Measurements from ENCODE around the gene PODXL.
A peak's percentile ranks its signal among the peaks of the same experiment; 100 is the strongest.
"Not testable (repeated sequence)": the region's sequence is repeated elsewhere in the genome, so short reads cannot be mapped to it uniquely, and the experiment has no call there.

The PODXL gene

GRCh38 chr7:131511071-131511470 is 45.4 kb downstream of the PODXL start:
- Mint-ChIP-seq H3K36me3 (ENCODE audit: insufficient read depth) (peaks cover 3% of the 10 kb centered on the region), H3K27ac (ENCODE audit: low read depth) (no peak overlapping the region), H3K4me3 (no peak overlapping the region), H3K4me1 (peaks cover 20% of the 10 kb centered on the region), H3K9me3 (no peaks in the 10 kb centered on the region), H3K27me3 (peaks cover 18% of the 10 kb centered on the region)
- no peak for ATAC-seq (replicated peaks; ENCODE audit: extremely low read depth, poor library complexity, severe bottlenecking)
- DNase-seq (ENCODE audit: low spot score in 2 of 2) = no peak

DNA sequence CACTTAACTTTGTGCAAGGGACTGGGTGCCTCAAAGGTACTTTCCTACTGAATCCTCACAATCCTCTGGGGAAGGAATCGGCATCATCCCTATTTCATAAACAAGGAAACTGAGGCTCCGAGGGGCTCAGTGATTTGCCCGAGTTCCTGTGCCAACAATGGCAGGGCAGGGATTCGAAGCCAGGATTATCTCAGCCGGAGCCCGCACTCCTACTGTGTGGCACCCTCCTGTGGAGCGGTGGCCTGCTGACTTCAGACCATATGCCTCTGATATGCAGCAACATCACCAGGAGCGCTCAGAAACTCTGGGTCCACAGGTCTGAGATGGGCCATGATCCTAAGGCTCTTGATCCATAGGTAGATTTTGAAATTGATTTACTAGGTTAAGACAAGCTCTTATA is 46.6 kb downstream of the PODXL start:
- ATAC-seq (replicated peaks; ENCODE audit: extremely low read depth, poor library complexity, severe bottlenecking) (no peak), DNase-seq (ENCODE audit: low spot score in 2 of 2) (no peak)
- Mint-ChIP-seq H3K4me3 (no peak overlapping the region), H3K9me3 (no peaks in the 10 kb centered on the region), H3K27me3 (peaks cover 18% of the 10 kb centered on the region), H3K36me3 (ENCODE audit: insufficient read depth) (peaks cover 5% of the 10 kb centered on the region), H3K27ac (ENCODE audit: low read depth) (no peak overlapping the region), H3K4me1 (peaks cover 20% of the 10 kb centered on the region)

GRCh38 chr7:131508754-131509486 is 47.5 kb downstream of the PODXL start:
- H3K36me3 Mint-ChIP-seq (ENCODE audit: insufficient read depth) = peaks cover 5% of the 10 kb centered on the region
- H3K4me1 Mint-ChIP-seq = peaks cover 20% of the 10 kb centered on the region
- no peaks in the 10 kb centered on the region for H3K9me3 Mint-ChIP-seq
- no peak overlapping the region for H3K27ac Mint-ChIP-seq (ENCODE audit: low read depth)
- ATAC-seq (replicated peaks; ENCODE audit: extremely low read depth, poor library complexity, severe bottlenecking) (no peak), DNase-seq (ENCODE audit: low spot score in 2 of 2) (no peak)
- H3K27me3 Mint-ChIP-seq = peaks cover 18% of the 10 kb centered on the region
- H3K4me3 Mint-ChIP-seq = no peak overlapping the region

- Mint-ChIP-seq H3K4me1 (peaks cover 11% of the 10 kb centered on the region), H3K27ac (ENCODE audit: low read depth) (no peak overlapping the region), H3K27me3 (peaks cover 18% of the 10 kb centered on the region), H3K4me3 (no peak overlapping the region), H3K36me3 (ENCODE audit: insufficient read depth) (peaks cover 5% of the 10 kb centered on the region), H3K9me3 (no peaks in the 10 kb centered on the region)
- ATAC-seq (replicated peaks; ENCODE audit: extremely low read depth, poor library complexity, severe bottlenecking) = peak; percentile 79
- DNase-seq (ENCODE audit: low spot score in 2 of 2) = peak; percentile 70 to 80
Measured at GRCh38 chr7:131507592-131508331, 48.7 kb downstream of the PODXL start.

GRCh38 chr7:131506597-131506996 is 49.8 kb downstream of the PODXL start:
- H3K27me3 Mint-ChIP-seq = peaks cover 18% of the 10 kb centered on the region
- no peak overlapping the region for H3K27ac Mint-ChIP-seq (ENCODE audit: low read depth)
- DNase-seq (ENCODE audit: low spot score in 2 of 2) (no peak), ATAC-seq (replicated peaks; ENCODE audit: extremely low read depth, poor library complexity, severe bottlenecking) (no peak)
- peaks cover 5% of the 10 kb centered on the region for H3K36me3 Mint-ChIP-seq (ENCODE audit: insufficient read depth)
- peaks cover 23% of the 10 kb centered on the region for H3K4me1 Mint-ChIP-seq
- H3K4me3 Mint-ChIP-seq = no peak overlapping the region
- H3K9me3 Mint-ChIP-seq = no peaks in the 10 kb centered on the region

- peaks cover 18% of the 10 kb centered on the region for H3K27me3 Mint-ChIP-seq
- no peaks in the 10 kb centered on the region for H3K9me3 Mint-ChIP-seq
- H3K4me1 Mint-ChIP-seq = peaks cover 28% of the 10 kb centered on the region
- ATAC-seq (replicated peaks; ENCODE audit: extremely low read depth, poor library complexity, severe bottlenecking) (no peak), DNase-seq (ENCODE audit: low spot score in 2 of 2) (no peak)
- no peak overlapping the region for H3K27ac Mint-ChIP-seq (ENCODE audit: low read depth)
- H3K36me3 Mint-ChIP-seq (ENCODE audit: insufficient read depth) = peaks cover 4% of the 10 kb centered on the region
- H3K4me3 Mint-ChIP-seq = no peak overlapping the region
Measured at GRCh38 chr7:131505636-131506557, 50.5 kb downstream of the PODXL start.

- Mint-ChIP-seq H3K27ac (ENCODE audit: low read depth) (peak overlapping the region; percentile 15), H3K4me1 (peaks cover 33% of the 10 kb centered on the region)
- H3K4me3 Mint-ChIP-seq = not testable (repeated sequence)
Measured at GRCh38 chr7:131505037-131505620, 51.3 kb downstream of the PODXL start.

DNA sequence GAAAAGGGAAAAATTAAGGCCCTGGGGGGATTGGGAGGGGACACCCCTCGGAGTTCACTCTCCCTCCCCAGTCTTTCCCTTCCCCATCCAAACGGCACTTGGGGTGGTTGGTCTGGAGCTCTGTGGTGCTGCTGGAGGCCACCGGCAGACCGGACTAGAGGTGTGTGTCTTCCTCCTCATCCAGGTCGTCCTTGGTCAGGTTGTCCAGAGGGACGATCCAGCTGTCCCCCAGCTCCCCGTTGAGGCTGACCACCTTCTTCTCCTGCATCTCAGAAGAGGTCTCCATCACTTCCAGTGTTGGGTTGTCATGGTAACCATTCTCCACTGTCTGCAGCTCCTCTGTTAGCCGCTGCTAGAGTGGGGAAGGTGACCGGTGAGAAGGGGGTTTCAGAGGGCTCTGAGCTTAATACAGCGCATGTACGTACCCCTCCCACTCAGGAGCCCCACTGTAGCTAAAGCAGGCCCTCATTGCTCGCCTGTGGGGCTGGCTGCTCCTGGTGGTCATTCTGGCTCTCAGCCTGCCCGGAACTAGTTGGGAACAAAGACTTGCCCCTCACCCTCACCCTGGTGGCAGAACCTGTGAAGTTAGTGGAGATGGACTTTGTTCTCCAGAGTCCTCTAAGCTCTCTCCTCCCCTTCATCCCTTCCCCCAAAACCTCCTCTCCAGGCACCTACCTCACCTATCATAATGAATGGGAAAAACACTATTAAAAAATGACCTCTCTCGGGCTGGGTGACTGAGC is 52.1 kb downstream of the PODXL start:
- H3K27me3 Mint-ChIP-seq = peaks cover 17% of the 10 kb centered on the region
- no peaks in the 10 kb centered on the region for H3K9me3 Mint-ChIP-seq
- no peak for DNase-seq (ENCODE audit: low spot score in 2 of 2)
- no peak for ATAC-seq (replicated peaks; ENCODE audit: extremely low read depth, poor library complexity, severe bottlenecking)
- peak overlapping the region; percentile 15 for H3K27ac Mint-ChIP-seq (ENCODE audit: low read depth)
- peaks cover 6% of the 10 kb centered on the region for H3K36me3 Mint-ChIP-seq (ENCODE audit: insufficient read depth)
- H3K4me1 Mint-ChIP-seq = peaks cover 33% of the 10 kb centered on the region
- no peak overlapping the region for H3K4me3 Mint-ChIP-seq

More at GRCh38 chr7:131505037-131505620, 51.3 kb downstream of the PODXL start:
- H3K9me3 Mint-ChIP-seq; ATAC-seq (replicated peaks; ENCODE audit: extremely low read depth, poor library complexity, severe bottlenecking); DNase-seq (ENCODE audit: low spot score in 2 of 2); H3K36me3 Mint-ChIP-seq (ENCODE audit: insufficient read depth): not testable (repeated sequence)
- peaks cover 18% of the 10 kb centered on the region for H3K27me3 Mint-ChIP-seq

DNA sequence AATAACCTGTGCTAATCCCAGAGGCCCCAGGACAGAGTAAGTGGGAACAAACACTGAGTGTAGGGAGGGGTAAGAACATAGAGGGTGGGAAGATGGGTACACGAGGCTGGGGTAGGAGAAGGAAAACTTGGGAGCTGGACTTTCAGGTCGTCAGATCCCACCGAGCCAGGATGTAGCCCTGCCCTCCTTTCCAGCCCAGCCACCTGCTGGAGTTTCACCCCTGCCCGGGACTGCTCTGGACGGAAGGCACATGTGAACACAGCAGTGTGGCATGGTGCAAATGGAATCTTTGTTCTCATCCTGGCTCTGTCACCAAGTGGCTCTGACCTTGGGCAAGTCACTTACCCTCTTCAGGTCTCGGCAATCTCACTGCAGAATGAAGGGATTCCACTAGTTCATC is 52.8 kb downstream of the PODXL start:
- peaks cover 10% of the 10 kb centered on the region for H3K27me3 Mint-ChIP-seq
- DNase-seq (ENCODE audit: low spot score in 2 of 2) = no peak
- no peak overlapping the region for H3K4me3 Mint-ChIP-seq
- no peak overlapping the region for H3K27ac Mint-ChIP-seq (ENCODE audit: low read depth)
- peaks cover 4% of the 10 kb centered on the region for H3K36me3 Mint-ChIP-seq (ENCODE audit: insufficient read depth)
- H3K9me3 Mint-ChIP-seq = no peaks in the 10 kb centered on the region
- ATAC-seq (replicated peaks; ENCODE audit: extremely low read depth, poor library complexity, severe bottlenecking) = no peak
- H3K4me1 Mint-ChIP-seq = peaks cover 33% of the 10 kb centered on the region

- peaks cover 3% of the 10 kb centered on the region for H3K27me3 Mint-ChIP-seq
- DNase-seq (ENCODE audit: low spot score in 2 of 2) (no peak), ATAC-seq (replicated peaks; ENCODE audit: extremely low read depth, poor library complexity, severe bottlenecking) (no peak)
- H3K27ac Mint-ChIP-seq (ENCODE audit: low read depth) = peak overlapping the region; percentile 49
- no peaks in the 10 kb centered on the region for H3K9me3 Mint-ChIP-seq
- H3K4me1 Mint-ChIP-seq = peaks cover 27% of the 10 kb centered on the region
- no peak overlapping the region for H3K4me3 Mint-ChIP-seq
- peaks cover 4% of the 10 kb centered on the region for H3K36me3 Mint-ChIP-seq (ENCODE audit: insufficient read depth)
Measured at GRCh38 chr7:131502810-131503508, 53.5 kb downstream of the PODXL start.

- DNase-seq (ENCODE audit: low spot score in 2 of 2) (no peak), ATAC-seq (replicated peaks; ENCODE audit: extremely low read depth, poor library complexity, severe bottlenecking) (no peak)
- peaks cover 22% of the 10 kb centered on the region for H3K4me1 Mint-ChIP-seq
- H3K27ac Mint-ChIP-seq (ENCODE audit: low read depth) = peak overlapping the region; percentile 49
- H3K4me3 Mint-ChIP-seq = no peak overlapping the region
- H3K36me3 Mint-ChIP-seq (ENCODE audit: insufficient read depth) = peaks cover 4% of the 10 kb centered on the region
- H3K9me3 Mint-ChIP-seq = no peaks in the 10 kb centered on the region
- H3K27me3 Mint-ChIP-seq = no peaks in the 10 kb centered on the region
Measured at GRCh38 chr7:131501930-131502685, 54.3 kb downstream of the PODXL start.
